ENCODE measurements around the gene LRRC46.

DNA sequence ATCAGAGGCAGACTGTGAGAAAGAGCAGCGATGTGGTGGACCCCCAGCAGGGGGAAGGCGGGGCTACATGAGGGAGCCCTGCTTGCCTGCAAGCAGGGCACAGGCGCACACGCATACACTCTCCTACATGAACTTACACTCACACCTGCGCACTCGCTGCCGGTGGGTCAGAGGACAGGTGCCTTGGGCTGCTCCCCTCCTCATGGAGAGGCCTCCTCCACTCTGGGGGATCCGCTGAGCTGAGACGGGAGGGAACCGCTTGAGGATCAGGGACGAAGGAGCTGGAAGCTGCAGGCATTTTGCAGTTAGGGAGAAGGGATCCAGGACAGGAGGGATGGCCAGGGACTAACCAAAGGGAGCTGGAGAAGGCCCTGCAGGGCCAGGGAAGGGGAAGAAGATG is 24.0 kb upstream of the LRRC46 start:
- TF ChIP-seq POLR2A (IDR thresholded peaks at IDR 0.05; ENCODE audit: low read depth, low read length), result no peak
- TF ChIP-seq POLR2AphosphoS5 (IDR thresholded peaks at IDR 0.05; ENCODE audit: low read depth, low read length), result no peak
- TF ChIP-seq TAF1 (IDR thresholded peaks at IDR 0.05; ENCODE audit: low read depth, low read length), result no peak
- no peak for TF ChIP-seq POU2F2 (IDR thresholded peaks at IDR 0.05; ENCODE audit: low read depth, low read length)

Data from GM12891 (cell line).